Liver (tissue), 3 donors: Measurements from ENCODE around the gene NUDT14.

Experiments
- CTCF ChIP-seq: fragments of 150-350 bp; IDR thresholded peaks from 2 replicates; pipeline ENCODE4 v1.5.1; 2017; ENCODE audit warnings: improper control_type of control experiment, low read depth, low read length; ENCODE audit not compliant: missing input control
- JUND ChIP-seq, 2 donors: IDR thresholded peaks; 2 replicates each; pipeline ENCODE4 v1.6.1; 2016; ENCODE audit warnings: antibody characterized with exemption in 2 of 2
- REST ChIP-seq: IDR thresholded peaks from 2 replicates; pipeline ENCODE4 v1.6.1; 2016; ENCODE audit warnings: antibody characterized with exemption, mild to moderate bottlenecking
- RXRA ChIP-seq, 2 donors: IDR thresholded peaks; 2 replicates each; pipeline ENCODE4 v1.6.1; 2017 to 2018; ENCODE audit warnings: antibody characterized with exemption in 2 of 2, mild to moderate bottlenecking in 1 of 2
- SP1 ChIP-seq: IDR thresholded peaks from 2 replicates; pipeline ENCODE4 v1.6.1; 2018; ENCODE audit warnings: antibody characterized with exemption, mild to moderate bottlenecking
- TAF1 ChIP-seq: conservative IDR thresholded peaks from 2 replicates; pipeline ENCODE4 v1.6.1; 2016; ENCODE audit warnings: antibody characterized with exemption, mild to moderate bottlenecking
- YY1 ChIP-seq: IDR thresholded peaks from 2 replicates; pipeline ENCODE4 v1.6.1; 2016; ENCODE audit warnings: antibody characterized with exemption, mild to moderate bottlenecking
- donor health status: healthy.
- donor health status: healthy.

- TF ChIP-seq CTCF (no peak), JUND (IDR thresholded peaks at IDR 0.05) (no peak), YY1 (no peak), TAF1 (no peak), RXRA (IDR thresholded peaks at IDR 0.05) (no peak), SP1 (no peak), REST (no peak)
Measured at GRCh38 chr14:105210266-105211025, 29.3 kb upstream of the NUDT14 start.
